K562 (cell line): ENCODE measurements around the gene ENKUR. TPM values are rescaled to one million over a fixed set of nuclear protein-coding genes. Genes with fewer than 3 reads are reported as not detected.

ENCODE experiments used
- ADNP ChIP-seq: fragments of 200-800 bp; sonication (Bioruptor generic); IDR thresholded peaks from 2 replicates; pipeline ENCODE4 v1.6.1; 2016; ENCODE audit warnings: missing genetic modification characterization, missing compliant biosample characterization
- ASH1L ChIP-seq: fragments of 450-650 bp; IDR thresholded peaks from 2 replicates; pipeline ENCODE4 v1.6.1; 2018; ENCODE audit warnings: borderline replicate concordance, mild to moderate bottlenecking, low read depth; ENCODE audit not compliant: partially characterized antibody
- BRD9 ChIP-seq: fragments of 450-650 bp; IDR thresholded peaks from 2 replicates; pipeline ENCODE4 v1.6.1; 2018; ENCODE audit warnings: low read depth; ENCODE audit not compliant: partially characterized antibody
- CSDE1 ChIP-seq, 2 experiments: fragments of 450-650 bp; IDR thresholded peaks; 2 replicates each; pipeline ENCODE4 v1.6.1; 2016; ENCODE audit warnings: mild to moderate bottlenecking in 1 of 2
- ESRRA ChIP-seq: fragments of 450-650 bp; IDR thresholded peaks from 2 replicates; pipeline ENCODE4 v1.6.1; 2014; ENCODE audit warnings: low read depth, mild to moderate bottlenecking, moderate library complexity, borderline replicate concordance
- FOXK2 ChIP-seq, 2 experiments: fragments of 450-650 bp; IDR thresholded peaks in 1 of 2; conservative IDR thresholded peaks in 1 of 2; 2 replicates each; pipeline ENCODE4 v1.6.1; 2016; ENCODE audit warnings: low read depth in 2 of 2, mild to moderate bottlenecking in 1 of 2
- HEY1 ChIP-seq: fragments of 250-450 bp; sonication (Bioruptor Pico); IDR thresholded peaks from 2 replicates; pipeline ENCODE4 v1.5.0; 2020; ENCODE audit warnings: mild to moderate bottlenecking, moderate library complexity, borderline replicate concordance
- ILF3 ChIP-seq: fragments of 450-650 bp; IDR thresholded peaks from 2 replicates; pipeline ENCODE4 v1.6.1; 2018; ENCODE audit warnings: antibody characterized with exemption, mild to moderate bottlenecking, moderate library complexity, borderline replicate concordance
- MTA2 ChIP-seq: fragments of 450-650 bp; IDR thresholded peaks from 2 replicates; pipeline ENCODE4 v1.6.1; 2016; ENCODE audit warnings: low read depth
- MYC ChIP-seq, 2 experiments: fragments of 250-450 bp in 1 of 2; sonication (Bioruptor Pico) in 1 of 2; IDR thresholded peaks; 2 replicates each; pipeline versions ENCODE4 v1.5.1 to v1.6.1; 2012 to 2021; ENCODE audit warnings: low read depth in 2 of 2, borderline replicate concordance in 1 of 2, improper control_type of control experiment in 1 of 2, low read length in 1 of 2, mild to moderate bottlenecking in 1 of 2, moderate library complexity in 1 of 2
- NFE2 ChIP-seq: IDR thresholded peaks from 2 replicates; pipeline ENCODE4 v1.6.1; 2014; ENCODE audit warnings: antibody characterized with exemption, low read depth
- POLR2AphosphoS5 ChIP-seq: IDR thresholded peaks from 2 replicates; pipeline ENCODE4 v1.6.1; 2011; ENCODE audit warnings: mild to moderate bottlenecking, low read depth, low read length, moderate library complexity; ENCODE audit not compliant: control insufficient read depth, insufficient read depth
- SIN3A ChIP-seq, 2 experiments: fragments of 150-350 bp in 1 of 2; IDR thresholded peaks; 2 replicates each; pipeline ENCODE4 v1.6.1; 2011 to 2016; ENCODE audit warnings: borderline replicate concordance in 2 of 2, low read depth in 2 of 2, low read length in 2 of 2, mild to moderate bottlenecking in 2 of 2, moderate library complexity in 2 of 2; ENCODE audit not compliant: control insufficient read depth in 1 of 2
- SMARCC2 ChIP-seq: fragments of 450-650 bp; IDR thresholded peaks from 2 replicates; pipeline ENCODE4 v1.6.1; 2017; ENCODE audit warnings: antibody characterized with exemption, moderate library complexity, mild to moderate bottlenecking, low read depth
- SMARCE1 ChIP-seq: fragments of 450-650 bp; IDR thresholded peaks from 2 replicates; pipeline ENCODE4 v1.7.1; 2016; ENCODE audit warnings: mild to moderate bottlenecking
- TAL1 ChIP-seq: fragments of 450-650 bp; IDR thresholded peaks from 2 replicates; pipeline ENCODE4 v1.6.1; 2016; ENCODE audit warnings: mild to moderate bottlenecking
- TCF3 ChIP-seq: sonication (generic); formaldehyde crosslinking; IDR thresholded peaks from 2 replicates; pipeline ENCODE4 v1.4.0; 2020; ENCODE audit warnings: mild to moderate bottlenecking, missing genetic modification reagents
- ZFP36 ChIP-seq: fragments of 150-350 bp; IDR thresholded peaks from 2 replicates; pipeline ENCODE4 v1.6.1; 2018; ENCODE audit warnings: low read length, low read depth; ENCODE audit not compliant: partially characterized antibody
- ZNF695 ChIP-seq: fragments of 450-650 bp; formaldehyde crosslinking; IDR thresholded peaks from 2 replicates; pipeline ENCODE4 v1.4.0; 2020; ENCODE audit warnings: mild to moderate bottlenecking, moderate library complexity
- polyA plus RNA-seq, 8 experiments: library from polyadenylated mRNA; depleted of rRNA in 4 of 8; stranded (reverse) in 5 of 8; unstranded in 3 of 8; fragments of >200 nt; fragmentation: Nextera tagmentation in 2 of 8; fragmentation: Illumina TruSeq in 1 of 8; extraction: Ambion mirVana in 2 of 8; extraction: Trizol in 1 of 8; gene quantifications; 2 replicates each; pipeline versions ENCODE4 v1.2.1 to v1.2.3, GENCODE V29; 2011 to 2014; ENCODE audit warnings: inconsistent platforms in 1 of 8, missing spikeins in 1 of 8
- total RNA-seq, 7 experiments: library from RNA; depleted of rRNA in 6 of 7; stranded (reverse); fragments of >200 nt in 6 of 7; fragmentation: Illumina TruSeq in 2 of 7; extraction: Trizol in 2 of 7; gene quantifications; 2 replicates each; pipeline versions ENCODE4 v1.2.1 to v1.2.3, GENCODE V29; 2011 to 2021; ENCODE audit warnings: low replicate concordance in 1 of 7
- TF ChIP-seq, protein P1 (sequence below), 2 experiments: fragments of 450-650 bp; IDR thresholded peaks; 2 replicates each; pipeline ENCODE4 v1.6.1; 2016
- TF ChIP-seq, protein P2 (sequence below): fragments of 450-650 bp; conservative IDR thresholded peaks from 2 replicates; pipeline ENCODE4 v1.6.1; 2016; ENCODE audit warnings: missing genetic modification characterization, low read depth, mild to moderate bottlenecking, control low read depth, missing compliant biosample characterization
- TF ChIP-seq, protein P3 (sequence below): fragments of 450-650 bp; formaldehyde crosslinking; IDR thresholded peaks from 2 replicates; pipeline ENCODE4 v1.4.0; 2020; ENCODE audit warnings: mild to moderate bottlenecking, moderate library complexity

ENKUR gene
- total and polyA plus RNA-seq, 9 of the 15 experiments (the other 6 are each of a cell fraction or from before 2014, with no cell fraction given): 0.06 to 0.46 (median 0.20) TPM

DNA sequence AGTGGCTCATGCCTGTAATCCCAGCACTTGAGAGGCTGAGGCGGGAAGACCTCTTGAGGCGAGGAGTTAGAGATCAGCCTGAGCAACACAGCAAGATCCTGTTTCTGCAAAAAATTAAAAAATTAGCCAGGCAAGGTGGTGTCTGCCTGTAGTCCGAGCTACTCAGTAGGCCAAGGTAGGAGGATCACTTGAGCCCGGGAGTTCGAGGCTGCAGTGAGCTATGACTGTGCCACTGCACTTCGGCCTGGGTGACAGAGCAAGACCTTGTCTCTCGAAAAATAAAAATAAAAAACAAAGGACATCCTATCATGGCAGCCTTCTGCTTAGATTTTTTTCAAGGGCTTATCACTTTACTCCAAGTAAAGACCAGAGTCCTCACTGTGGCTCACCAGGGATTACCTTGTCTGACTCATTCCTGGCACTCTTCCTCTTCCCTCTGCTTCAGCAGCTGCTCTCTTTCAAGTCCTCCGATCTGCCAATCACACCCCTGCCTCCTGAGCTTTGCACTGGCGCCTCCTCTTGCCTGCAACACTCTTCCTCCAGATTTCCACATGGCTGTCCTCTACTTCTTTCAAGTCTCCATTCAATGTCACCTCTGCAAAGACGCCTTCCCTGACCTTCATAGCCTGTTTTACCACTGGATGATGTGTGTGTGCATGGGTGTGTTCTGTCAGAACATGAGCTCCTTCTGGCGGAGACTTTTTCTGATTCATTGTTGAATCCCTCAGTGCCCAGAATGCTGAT is 71.3 kb downstream of the ENKUR start (continued):
- no peak for TF ChIP-seq ZNF695 (CRISPR knock-in tag)
- TF ChIP-seq, protein P1, sequence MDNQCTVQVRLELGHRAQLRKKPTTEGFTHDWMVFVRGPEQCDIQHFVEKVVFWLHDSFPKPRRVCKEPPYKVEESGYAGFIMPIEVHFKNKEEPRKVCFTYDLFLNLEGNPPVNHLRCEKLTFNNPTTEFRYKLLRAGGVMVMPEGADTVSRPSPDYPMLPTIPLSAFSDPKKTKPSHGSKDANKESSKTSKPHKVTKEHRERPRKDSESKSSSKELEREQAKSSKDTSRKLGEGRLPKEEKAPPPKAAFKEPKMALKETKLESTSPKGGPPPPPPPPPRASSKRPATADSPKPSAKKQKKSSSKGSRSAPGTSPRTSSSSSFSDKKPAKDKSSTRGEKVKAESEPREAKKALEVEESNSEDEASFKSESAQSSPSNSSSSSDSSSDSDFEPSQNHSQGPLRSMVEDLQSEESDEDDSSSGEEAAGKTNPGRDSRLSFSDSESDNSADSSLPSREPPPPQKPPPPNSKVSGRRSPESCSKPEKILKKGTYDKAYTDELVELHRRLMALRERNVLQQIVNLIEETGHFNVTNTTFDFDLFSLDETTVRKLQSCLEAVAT (IDR thresholded peaks at IDR 0.05): peak; percentile 50 to 91; a peak in 2 of 4 replicates
- peak; percentile 15 for TF ChIP-seq ASH1L
- TF ChIP-seq HEY1 (CRISPR knock-in tag): no peak
- no peak for TF ChIP-seq CSDE1 (IDR thresholded peaks at IDR 0.05)
- TF ChIP-seq FOXK2 (conservative IDR thresholded peaks at IDR 0.05 in 1 of 2, IDR thresholded peaks at IDR 0.05 in 1 of 2; ENCODE audit: low read depth in 2 of 2): 0 out of 4 replicates have a peak, but pooled peaks of 1 of the 2 experiments have one; percentile 25
- TF ChIP-seq SIN3A (IDR thresholded peaks at IDR 0.05; ENCODE audit: borderline replicate concordance in 2 of 2, control insufficient read depth in 1 of 2, low read depth in 2 of 2, low read length in 2 of 2): no peak
- peak; percentile 85 for TF ChIP-seq ESRRA
- TF ChIP-seq POLR2AphosphoS5: peak; percentile 64
- no peak for TF ChIP-seq ILF3
- TF ChIP-seq, protein P2, sequence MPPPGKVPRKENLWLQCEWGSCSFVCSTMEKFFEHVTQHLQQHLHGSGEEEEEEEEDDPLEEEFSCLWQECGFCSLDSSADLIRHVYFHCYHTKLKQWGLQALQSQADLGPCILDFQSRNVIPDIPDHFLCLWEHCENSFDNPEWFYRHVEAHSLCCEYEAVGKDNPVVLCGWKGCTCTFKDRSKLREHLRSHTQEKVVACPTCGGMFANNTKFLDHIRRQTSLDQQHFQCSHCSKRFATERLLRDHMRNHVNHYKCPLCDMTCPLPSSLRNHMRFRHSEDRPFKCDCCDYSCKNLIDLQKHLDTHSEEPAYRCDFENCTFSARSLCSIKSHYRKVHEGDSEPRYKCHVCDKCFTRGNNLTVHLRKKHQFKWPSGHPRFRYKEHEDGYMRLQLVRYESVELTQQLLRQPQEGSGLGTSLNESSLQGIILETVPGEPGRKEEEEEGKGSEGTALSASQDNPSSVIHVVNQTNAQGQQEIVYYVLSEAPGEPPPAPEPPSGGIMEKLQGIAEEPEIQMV (tag): peak; percentile 99
- peak; percentile 4 for TF ChIP-seq ZFP36
- TF ChIP-seq BRD9: no peak
- 0 out of 2 replicates have a peak, but pooled peaks have one; percentile 7 for TF ChIP-seq ADNP (tag)
- TF ChIP-seq TAL1: peak; percentile 66
- TF ChIP-seq, protein P3, sequence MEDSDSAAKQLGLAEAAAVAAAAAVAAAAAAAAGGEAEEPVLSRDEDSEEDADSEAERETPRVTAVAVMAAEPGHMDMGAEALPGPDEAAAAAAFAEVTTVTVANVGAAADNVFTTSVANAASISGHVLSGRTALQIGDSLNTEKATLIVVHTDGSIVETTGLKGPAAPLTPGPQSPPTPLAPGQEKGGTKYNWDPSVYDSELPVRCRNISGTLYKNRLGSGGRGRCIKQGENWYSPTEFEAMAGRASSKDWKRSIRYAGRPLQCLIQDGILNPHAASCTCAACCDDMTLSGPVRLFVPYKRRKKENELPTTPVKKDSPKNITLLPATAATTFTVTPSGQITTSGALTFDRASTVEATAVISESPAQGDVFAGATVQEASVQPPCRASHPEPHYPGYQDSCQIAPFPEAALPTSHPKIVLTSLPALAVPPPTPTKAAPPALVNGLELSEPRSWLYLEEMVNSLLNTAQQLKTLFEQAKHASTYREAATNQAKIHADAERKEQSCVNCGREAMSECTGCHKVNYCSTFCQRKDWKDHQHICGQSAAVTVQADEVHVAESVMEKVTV (CRISPR knock-in tag): peak; percentile 20; the same call in 1 of the 2 replicates
- peak; percentile 83 for TF ChIP-seq SMARCE1
- 0 out of 2 replicates have a peak, but pooled peaks have one; percentile 52 for TF ChIP-seq SMARCC2
- peak; percentile 77 for TF ChIP-seq TCF3 (CRISPR knock-in tag)
- peak; percentile 54 for TF ChIP-seq MTA2
- TF ChIP-seq NFE2: peak; percentile 13; the same call in 1 of the 2 replicates
- TF ChIP-seq MYC (IDR thresholded peaks at IDR 0.05; ENCODE audit: low read depth, low read length): peak; percentile 18; the same call in 1 of the 2 replicates
- TF ChIP-seq MYC (CRISPR knock-in tag; IDR thresholded peaks at IDR 0.05; ENCODE audit: borderline replicate concordance, low read depth): no peak
